Lower leg skin (tissue), 4 donors: ENCODE results near the gene MYT1. TPM values are rescaled to one million over a fixed set of nuclear protein-coding genes. Genes with fewer than 3 reads are reported as not detected.

Experiments
- DNase-seq, 2 donors: peaks; one replicate each; pipeline ENCODE4 v3.0.0-alpha.2; 2019; ENCODE audit warnings: low spot score in 2 of 2
- H3K4me3 ChIP-seq: fragments of 200-600 bp; sonication (generic); 2 replicates; pipeline ENCODE4 v1.5.1; 2017; ENCODE audit warnings: mild to moderate bottlenecking, low read depth; ENCODE audit not compliant: poor library complexity, severe bottlenecking
- POLR2A ChIP-seq, 2 donors: fragments of 450-650 bp; IDR thresholded peaks; one replicate each; pipeline ENCODE4 v1.6.1; 2016 to 2017; ENCODE audit warnings: antibody characterized with exemption in 2 of 2, mild to moderate bottlenecking in 1 of 2, moderate library complexity in 1 of 2
- WGBS, 2 donors: methylation state at CpG; one replicate each; pipeline ENCODE4 v1.1.5; 2018; 5-methylcytosine and 5-hydroxymethylcytosine counted together
- intact Hi-C: fragments of 100-400 bp; cut with DNase I; formaldehyde crosslinking; loops from one replicate; pipeline ENCODE4 v1.15.0; 2023; ENCODE audit warnings: low total_unique reads
- total RNA-seq, 4 donors: library from RNA; depleted of rRNA; stranded (reverse); fragments of >200 nt; gene quantifications; one replicate each; pipeline ENCODE4 v1.1.0, GENCODE V29; 2016
- TF ChIP-seq, protein P1 (sequence below), 3 donors: fragments of 450-650 bp; IDR thresholded peaks; one replicate each; pipeline ENCODE4 v1.5.1; 2016; ENCODE audit warnings: antibody characterized with exemption in 3 of 3, mild to moderate bottlenecking in 3 of 3, moderate library complexity in 2 of 3

MYT1 gene
- total RNA-seq, 4 donors from 2014 or later: 0.26 TPM; not detected in 3

DNA sequence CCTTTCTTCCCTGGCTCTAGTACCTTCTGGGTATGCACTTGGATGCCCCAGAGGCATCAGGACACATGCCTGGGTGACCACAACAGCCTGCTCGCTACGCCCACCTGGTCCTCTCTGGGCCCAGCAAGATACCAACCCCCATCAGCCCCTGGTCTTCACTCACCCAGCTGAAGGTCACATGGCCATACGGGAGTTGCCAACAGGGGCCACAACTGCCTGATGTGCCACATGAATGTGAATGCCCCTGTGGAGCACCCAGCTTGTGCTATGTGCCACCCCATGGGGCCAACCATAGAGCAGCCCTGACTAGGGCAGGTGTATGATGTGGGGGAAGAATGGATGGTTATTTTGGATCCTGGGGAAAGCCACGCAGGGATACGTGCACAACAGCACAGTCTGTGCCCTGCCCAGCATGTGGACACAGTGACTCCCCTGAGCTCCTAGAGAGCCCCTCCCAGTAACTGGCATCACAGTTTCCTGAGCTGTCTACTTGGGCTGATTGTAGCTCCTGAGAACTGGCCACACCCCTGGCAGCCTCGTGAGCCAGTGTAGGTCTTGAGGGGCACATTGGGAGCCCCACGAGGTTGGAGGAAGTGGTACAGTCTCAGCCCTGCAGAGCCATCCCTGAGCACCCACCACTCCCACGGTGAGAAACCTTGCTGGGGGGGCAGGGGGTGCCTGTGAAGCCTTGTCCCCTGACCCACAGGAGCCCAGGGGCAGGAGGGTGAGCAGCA lies 80.8 kb downstream of the MYT1 start:
- no peak overlapping the region for H3K4me3 ChIP-seq
- DNase-seq: peak in 1 of 2 donors; percentile 20
- TF ChIP-seq, protein P1, sequence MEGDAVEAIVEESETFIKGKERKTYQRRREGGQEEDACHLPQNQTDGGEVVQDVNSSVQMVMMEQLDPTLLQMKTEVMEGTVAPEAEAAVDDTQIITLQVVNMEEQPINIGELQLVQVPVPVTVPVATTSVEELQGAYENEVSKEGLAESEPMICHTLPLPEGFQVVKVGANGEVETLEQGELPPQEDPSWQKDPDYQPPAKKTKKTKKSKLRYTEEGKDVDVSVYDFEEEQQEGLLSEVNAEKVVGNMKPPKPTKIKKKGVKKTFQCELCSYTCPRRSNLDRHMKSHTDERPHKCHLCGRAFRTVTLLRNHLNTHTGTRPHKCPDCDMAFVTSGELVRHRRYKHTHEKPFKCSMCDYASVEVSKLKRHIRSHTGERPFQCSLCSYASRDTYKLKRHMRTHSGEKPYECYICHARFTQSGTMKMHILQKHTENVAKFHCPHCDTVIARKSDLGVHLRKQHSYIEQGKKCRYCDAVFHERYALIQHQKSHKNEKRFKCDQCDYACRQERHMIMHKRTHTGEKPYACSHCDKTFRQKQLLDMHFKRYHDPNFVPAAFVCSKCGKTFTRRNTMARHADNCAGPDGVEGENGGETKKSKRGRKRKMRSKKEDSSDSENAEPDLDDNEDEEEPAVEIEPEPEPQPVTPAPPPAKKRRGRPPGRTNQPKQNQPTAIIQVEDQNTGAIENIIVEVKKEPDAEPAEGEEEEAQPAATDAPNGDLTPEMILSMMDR (IDR thresholded peaks at IDR 0.05): no peak
- no peak for TF ChIP-seq POLR2A (IDR thresholded peaks at IDR 0.05)
- intact Hi-C loops: no loop called here
- 44 to 58% methylated on average over 6 to 8 of the region's 8 CpGs for WGBS, 2 donors

DNA sequence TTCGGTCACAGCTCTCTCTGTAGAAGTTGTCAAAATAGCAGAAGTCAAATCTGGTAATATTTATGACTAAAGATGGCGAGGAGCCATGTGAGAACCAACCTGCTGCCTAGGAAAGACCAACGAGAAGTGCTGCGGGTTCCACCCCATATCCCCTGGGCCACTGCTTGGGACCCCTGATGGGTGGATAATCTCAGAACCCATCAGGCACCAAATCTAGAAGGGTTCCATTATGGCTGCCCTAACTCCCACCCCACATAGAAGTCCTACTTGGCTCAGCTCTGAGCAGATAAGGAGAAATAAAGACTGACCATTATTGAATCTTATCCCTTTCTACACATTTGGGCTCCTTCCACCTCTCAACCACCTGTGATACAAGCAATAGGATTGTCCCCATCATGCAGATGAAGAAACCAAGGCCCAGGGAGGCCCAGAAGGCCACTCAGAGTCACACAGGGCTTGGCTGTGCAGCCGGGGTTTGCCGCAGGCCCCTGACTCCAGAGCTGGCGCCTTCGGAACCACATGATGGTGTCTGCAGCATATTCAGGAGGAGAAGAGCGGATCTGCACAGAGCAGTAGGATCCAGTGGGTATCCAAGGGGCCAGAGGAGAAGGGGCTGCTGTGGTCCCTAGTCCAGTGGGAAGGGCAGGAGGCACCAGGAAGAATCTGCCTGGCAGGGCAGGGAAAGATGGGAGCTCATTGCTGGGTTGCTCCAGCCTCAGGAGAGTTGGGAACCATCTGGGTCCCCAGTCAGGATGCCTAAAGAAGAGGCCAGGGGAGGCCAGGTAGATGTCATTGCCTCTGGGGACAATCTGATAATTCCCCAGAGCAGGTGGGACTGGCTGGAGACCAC lies 81.7 kb downstream of the MYT1 start:
- peak in 1 of 2 donors; percentile 52 for DNase-seq
- no peak overlapping the region for H3K4me3 ChIP-seq
- no peak for TF ChIP-seq POLR2A (IDR thresholded peaks at IDR 0.05)
- TF ChIP-seq, protein P1 (IDR thresholded peaks at IDR 0.05): no peak
- 76 to 87% methylated on average over 9 of the region's 9 CpGs for WGBS, 2 donors
- intact Hi-C loops: no loop called here

DNA sequence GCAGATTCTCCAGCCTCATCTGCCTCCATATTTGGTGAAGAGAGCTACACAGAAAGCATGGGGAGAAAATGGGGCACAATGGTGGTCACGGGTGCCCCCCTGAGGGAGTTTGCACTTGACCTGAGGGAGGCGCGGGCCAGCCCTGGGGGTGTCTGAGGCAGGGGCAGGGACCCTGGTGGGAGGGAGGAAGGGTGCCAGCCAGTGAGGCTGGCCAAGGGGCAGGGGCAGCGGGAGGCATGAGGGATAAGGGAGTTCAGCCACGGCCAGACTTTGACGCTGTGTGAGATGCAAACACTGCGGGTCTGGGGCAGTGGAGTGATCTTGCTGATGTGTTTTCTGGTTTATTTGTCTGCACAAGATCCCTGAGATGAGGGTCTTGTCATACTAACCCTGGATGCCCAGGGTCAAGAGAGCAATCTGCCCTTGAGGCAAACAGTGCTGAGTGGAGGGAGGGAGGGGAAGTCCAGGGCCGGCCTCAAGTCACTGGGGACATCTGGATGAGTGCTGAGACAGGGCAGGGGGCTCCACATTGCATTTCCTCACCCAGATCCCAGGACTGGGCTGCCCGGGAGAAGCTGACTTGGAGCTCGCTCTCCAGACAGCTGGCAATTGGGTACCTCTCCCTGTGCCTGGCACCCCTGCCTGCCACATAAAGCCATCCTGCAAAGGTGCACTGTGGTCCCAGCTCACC lies 82.5 kb downstream of the MYT1 start:
- H3K4me3 ChIP-seq: no peak overlapping the region
- no peak for TF ChIP-seq POLR2A (IDR thresholded peaks at IDR 0.05)
- TF ChIP-seq, protein P1 (IDR thresholded peaks at IDR 0.05): no peak
- intact Hi-C loops: no loop called here
- WGBS, 2 donors: 74 to 81% methylated on average over 10 of the region's 10 CpGs
- peak in 1 of 2 donors; percentile 77 for DNase-seq

- 78 to 86% methylated on average over 9 of the region's 9 CpGs for WGBS, 2 donors
- DNase-seq: no peak
- TF ChIP-seq, protein P1 (IDR thresholded peaks at IDR 0.05): no peak
- TF ChIP-seq POLR2A (IDR thresholded peaks at IDR 0.05): no peak
- intact Hi-C loops: no loop called here
- no peak overlapping the region for H3K4me3 ChIP-seq
Observed at GRCh38 chr20:64247307-64247618, 83.0 kb downstream of the MYT1 start.

DNA sequence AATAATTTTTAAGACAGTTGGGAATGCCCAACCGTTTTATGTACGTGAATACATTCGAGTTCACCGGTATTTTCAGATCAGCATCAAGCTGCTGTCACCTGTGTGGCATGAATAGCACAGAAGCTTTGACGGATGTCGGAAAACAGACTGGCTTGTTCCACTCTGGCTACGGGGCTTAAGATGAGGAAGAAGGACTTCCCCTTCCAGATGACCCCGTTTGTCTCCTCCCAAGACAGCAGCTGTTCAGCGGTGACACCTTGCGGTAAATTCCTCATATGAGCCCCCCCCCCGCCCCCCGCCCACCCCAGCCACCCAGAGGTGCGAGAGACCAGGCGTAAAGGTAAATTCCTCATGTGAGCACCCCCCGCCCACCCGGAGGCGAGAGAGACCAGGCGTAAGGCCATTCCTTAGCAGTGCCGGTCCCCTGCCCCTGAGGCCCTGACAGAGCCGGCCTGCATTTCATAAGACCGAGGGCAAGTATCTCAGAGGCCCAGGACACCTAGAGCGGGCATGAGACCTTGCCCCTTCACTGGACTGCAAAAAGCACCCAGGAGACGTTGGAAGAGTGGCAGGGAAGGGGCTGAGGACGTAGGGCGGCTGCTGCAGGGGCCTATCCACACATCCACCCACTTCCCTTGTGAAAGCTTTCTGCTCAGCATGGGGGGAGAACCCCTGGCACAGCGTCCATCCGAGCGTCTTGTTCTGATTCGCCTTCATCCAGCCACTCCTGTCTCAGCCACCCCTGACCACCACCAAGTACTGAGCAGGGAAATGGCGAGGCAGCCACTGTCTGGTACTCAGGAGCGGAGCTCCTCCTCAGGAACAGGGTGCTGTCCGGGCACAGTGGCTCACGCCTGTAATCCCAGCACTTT lies 84.0 kb downstream of the MYT1 start:
- peak in 1 of 2 donors; percentile 77 for DNase-seq
- 66 to 72% methylated on average over 32 of the region's 33 CpGs for WGBS, 2 donors
- no peak overlapping the region for H3K4me3 ChIP-seq
- TF ChIP-seq, protein P1 (IDR thresholded peaks at IDR 0.05): no peak
- intact Hi-C loops: no loop called here
